ENCODE results near the gene FOXE1. TPM values are rescaled to one million over a fixed set of nuclear protein-coding genes. Genes with fewer than 3 reads are reported as not detected.
A peak's percentile ranks its signal among the peaks of the same experiment; 100 is the strongest.

Gene FOXE1
- total and polyA plus RNA-seq, 2 of the 13 experiments (the other 11 are each of a cell fraction or from before 2014, with no cell fraction given), result not detected

GRCh38 chr9:97891736-97892135 lies 38.7 kb downstream of the FOXE1 start (continued):
- TF ChIP-seq PATZ1 (CRISPR knock-in tag; IDR thresholded peaks at IDR 0.05) (no peak), ZNF280B (CRISPR knock-in tag; IDR thresholded peaks at IDR 0.05; ENCODE audit: borderline replicate concordance) (no peak)

- Histone ChIP-seq H3K79me2 (ENCODE audit: insufficient read depth, low read length) (no peaks in the 10 kb centered on the region), H3K4me2 (ENCODE audit: low read depth, low read length) (no peak overlapping the region), H4K20me1 (ENCODE audit: insufficient read depth, low read length) (no peaks in the 10 kb centered on the region), H3K27ac (ENCODE audit: extremely low read length, insufficient read depth, low read length) (no peak overlapping the region), H3K27me3 (ENCODE audit: control insufficient read depth in 1 of 2, insufficient read depth in 2 of 2, low read length in 2 of 2) (peaks cover 0 to 9% of the 10 kb centered on the region in 2 experiments; a peak in 1 of 5 replicates), H3K36me3 (replicated peaks in 1 of 2; ENCODE audit: control insufficient read depth in 1 of 2, insufficient read depth in 2 of 2, low read length in 2 of 2) (no peaks in the 10 kb centered on the region), H2AFZ (ENCODE audit: low read length) (no peak overlapping the region), H3K4me3 (replicated peaks in 1 of 3; ENCODE audit: insufficient read depth in 1 of 3, low read depth in 2 of 3, low read length in 3 of 3) (no peak overlapping the region), H3K4me1 (ENCODE audit: insufficient read depth, low read length) (no peaks in the 10 kb centered on the region), H3K9me3 (ENCODE audit: low read length) (no peaks in the 10 kb centered on the region), H3K9ac (ENCODE audit: insufficient read depth, low read depth, low read length) (no peak overlapping the region)
- intact Hi-C loops (cut with micrococcal nuclease; ENCODE audit: unreplicated experiment) (loop anchor here (1.0 kb wide), 1 partner anchor 182 kb away; no protein-coding TSS in a partner anchor), in situ Hi-C loops (cut with HindIII; ENCODE audit: extremely low pct_ligation_motif_present, low pct_unique_long_range_greater_than_20kb) (loop anchor here (5.0 kb wide), 1 partner anchor 180 kb away; no protein-coding TSS in a partner anchor)
- ChIA-PET CTCF (ENCODE audit: low intra/inter-chr PET ratio, low total read pairs) (no interaction called here), POLR2A (no interaction called here)
- TF ChIP-seq CTCF (CRISPR knock-in tag; IDR thresholded peaks at IDR 0.05) (0 out of 2 replicates have a peak, but pooled peaks have one; percentile 18), ZNF547 (CRISPR knock-in tag; IDR thresholded peaks at IDR 0.05) (no peak)
- no TSS peak for BruUV-seq (replicated peaks)
- WGBS (ENCODE audit: low lambda C conversion rate), result 40% methylated on average over 2 of the region's 2 CpGs
- DNase-seq (ENCODE audit: low spot score) (no peak), FAIRE-seq (no peak), ATAC-seq (peak; percentile 37)
These were observed 39.4 kb downstream of the FOXE1 start for GRCh38 chr9:97892421-97892820.
